GM18508 (cell line): Measurements from ENCODE around the gene EXPH5.
A peak's percentile ranks its signal among the peaks of the same experiment; 100 is the strongest.

Experiments used
- ATAC-seq: cut with Tn5 transposase; IDR thresholded peaks from one replicate; pipeline ENCODE4 v1.9.1; 2021; ENCODE audit warnings: moderate number of reproducible peaks; ENCODE audit not compliant: insufficient read depth, unreplicated experiment

EXPH5 gene

DNA sequence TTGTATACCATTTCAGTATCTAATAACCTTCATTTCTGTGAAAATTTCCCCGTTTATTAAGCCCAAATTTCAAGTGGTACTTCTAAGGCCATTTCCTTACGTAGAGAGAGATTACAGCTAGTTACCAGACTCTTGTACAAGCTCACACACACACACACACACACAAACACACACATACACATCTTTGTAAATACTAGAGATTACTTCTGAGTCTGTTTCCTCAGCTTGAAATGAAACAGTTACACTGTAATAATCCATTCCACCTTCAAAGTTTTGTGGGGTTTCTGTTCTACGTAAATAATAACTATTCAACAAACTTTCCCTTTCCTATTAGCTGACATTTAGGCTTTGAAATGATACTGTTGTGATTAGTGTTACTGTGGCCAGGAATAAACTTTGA, 101.6 kb downstream of the EXPH5 start:
- ATAC-seq, result no peak

DNA sequence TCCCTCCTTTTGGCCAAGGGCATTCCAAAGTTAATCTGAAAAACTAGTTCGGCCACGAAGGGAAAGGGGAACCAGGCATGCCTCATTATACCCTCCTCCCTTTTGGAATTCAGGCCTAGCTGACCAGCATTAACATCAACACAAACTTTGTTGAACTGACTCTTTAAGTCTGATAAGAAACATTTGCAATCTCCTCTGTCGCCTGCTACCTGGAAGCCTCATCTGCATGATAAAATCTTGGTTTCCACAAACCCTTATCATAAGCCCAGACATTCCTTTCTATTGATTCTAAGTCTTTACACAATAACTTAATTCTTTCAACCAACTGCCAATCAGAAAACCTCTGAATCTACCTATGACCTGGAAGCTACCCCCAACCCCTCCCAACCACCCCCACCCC, 106.7 kb downstream of the EXPH5 start:
- ATAC-seq, result no peak

- no peak for ATAC-seq
Measured at GRCh38 chr11:108486331-108486730, 107.2 kb downstream of the EXPH5 start.

DNA sequence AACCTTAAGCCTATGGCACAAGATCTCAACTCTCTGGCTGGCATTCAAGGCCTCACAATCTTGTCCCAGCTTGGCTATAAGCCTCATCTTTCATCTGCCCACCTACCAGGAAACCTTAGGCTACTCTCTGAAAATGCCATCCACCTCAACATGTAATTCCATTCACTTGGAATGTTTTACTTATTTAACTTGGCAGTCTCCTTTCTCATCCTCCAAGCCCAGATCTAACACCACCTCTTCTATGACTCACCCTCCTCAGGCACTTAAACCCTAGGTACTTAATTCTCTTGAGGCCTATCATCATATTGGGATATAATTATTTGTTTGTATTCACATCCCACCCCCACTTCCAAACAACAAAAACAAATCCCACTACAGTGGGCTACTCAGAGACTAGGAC, 110.4 kb downstream of the EXPH5 start:
- no peak for ATAC-seq

- ATAC-seq, result no peak
Measured at GRCh38 chr11:108474664-108475463, 118.7 kb downstream of the EXPH5 start.

DNA sequence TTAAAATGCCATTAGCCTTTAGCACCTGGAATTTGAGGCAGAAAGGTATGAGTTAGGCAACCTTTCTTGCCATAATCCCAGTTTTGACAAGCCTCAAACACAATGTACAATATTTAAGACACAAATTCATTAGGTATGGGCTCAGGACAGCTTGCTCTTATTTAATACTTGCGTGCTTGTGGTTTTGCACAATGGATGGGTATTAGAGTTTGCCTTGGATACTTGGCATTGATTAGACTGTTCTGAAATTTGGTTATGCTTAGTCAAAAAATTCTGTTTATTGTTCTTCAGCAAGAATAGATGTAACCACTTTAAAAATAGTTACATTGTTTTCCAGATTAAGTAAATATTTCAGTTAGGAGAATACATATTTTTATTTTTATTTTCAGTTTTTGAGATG, 120.9 kb downstream of the EXPH5 start:
- ATAC-seq, result no peak

GRCh38 chr11:108468478-108468864, 125.1 kb downstream of the EXPH5 start:
- no peak for ATAC-seq

DNA sequence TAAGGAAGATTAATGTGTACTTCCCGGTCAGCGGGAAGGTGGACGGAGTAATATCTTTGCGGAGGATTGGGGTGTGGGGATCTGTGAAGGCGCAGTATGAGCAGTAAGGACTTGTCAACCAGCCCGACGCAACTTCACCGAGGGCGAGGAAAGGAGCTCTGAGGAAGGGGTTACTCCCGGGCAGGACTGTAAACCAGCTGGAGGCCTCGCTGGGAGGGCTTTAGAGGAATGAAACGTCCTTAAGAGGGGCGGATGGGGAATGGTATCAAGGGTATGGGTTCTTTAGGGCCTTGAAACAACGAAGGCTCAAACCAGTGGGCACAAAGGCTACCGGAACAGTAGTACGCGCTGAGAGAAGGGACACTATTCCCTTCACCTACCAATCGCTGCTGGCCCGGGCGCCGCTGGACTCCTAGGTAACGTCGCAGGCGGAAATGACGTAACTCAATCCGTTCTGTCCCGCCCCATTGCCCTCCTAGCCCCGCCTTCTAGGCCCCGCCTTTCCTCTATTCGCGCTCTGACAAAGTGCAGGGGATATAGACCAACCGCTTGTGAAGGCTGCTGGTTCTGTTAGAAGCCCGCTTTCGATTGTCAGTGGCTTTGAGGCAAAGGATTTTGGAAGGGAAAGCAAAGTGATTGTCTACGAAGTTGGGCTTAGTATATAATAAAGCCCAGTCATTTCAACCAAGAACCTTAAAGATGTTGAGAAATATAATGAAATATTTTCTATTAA, 126.3 kb downstream of the EXPH5 start, which contains the start of gene C11orf65:
TSS of gene C11orf65 (minus strand) at position 439 of the 733 bp plus-strand sequence. CDS start 5,970 bp downstream, outside the sequence.
- peak; percentile 93 for ATAC-seq

DNA sequence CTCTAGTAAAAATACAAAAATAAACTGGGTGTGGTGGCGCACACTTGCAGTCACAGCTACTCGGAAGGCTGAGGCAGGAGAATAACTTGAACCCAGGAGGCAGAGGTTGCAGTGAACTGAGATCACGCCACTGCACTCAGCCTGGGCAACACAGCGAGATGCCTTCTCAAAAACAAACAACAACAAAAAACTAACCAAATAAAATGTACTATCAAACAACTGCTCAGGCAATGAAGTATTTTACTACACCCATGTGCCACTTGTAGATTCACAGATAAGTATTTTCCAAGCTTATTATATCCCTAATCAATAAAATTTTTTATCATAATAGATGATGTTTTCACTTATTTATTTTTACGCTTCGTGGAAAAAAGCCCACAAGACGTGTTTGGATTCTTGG, 127.2 kb downstream of the EXPH5 start:
- no peak for ATAC-seq
